IPS-15b (cell line): ENCODE data around the gene PLCG2.

ENCODE experiments used
- H3K27me3 ChIP-seq: one replicate; pipeline ENCODE4 v1.6.1; 2013; ENCODE audit warnings: low read length; ENCODE audit not compliant: control insufficient read depth, insufficient read depth
- H3K36me3 ChIP-seq: one replicate; pipeline ENCODE4 v1.6.1; 2013; ENCODE audit warnings: low read length; ENCODE audit not compliant: control insufficient read depth, insufficient read depth
- H3K4me1 ChIP-seq: one replicate; pipeline ENCODE4 v1.6.1; 2013; ENCODE audit warnings: mild to moderate bottlenecking, low read length; ENCODE audit not compliant: control insufficient read depth, insufficient read depth
- H3K4me3 ChIP-seq: one replicate; pipeline ENCODE4 v1.5.1; 2013; ENCODE audit warnings: low read depth, low read length
- H3K9ac ChIP-seq: one replicate; pipeline ENCODE4 v1.6.1; 2013; ENCODE audit warnings: low read depth, mild to moderate bottlenecking, low read length
- H3K9me3 ChIP-seq: one replicate; pipeline ENCODE4 v1.6.1; 2013; ENCODE audit warnings: mild to moderate bottlenecking, low read length; ENCODE audit not compliant: control insufficient read depth, insufficient read depth

Gene PLCG2

GRCh38 chr16:81861503-81861902, 82.4 kb downstream of the PLCG2 start:
- H3K9me3 ChIP-seq = no peaks in the 10 kb centered on the region
- no peak overlapping the region for H3K4me3 ChIP-seq
- no peaks in the 10 kb centered on the region for H3K36me3 ChIP-seq
- H3K27me3 ChIP-seq = no peaks in the 10 kb centered on the region
- no peak overlapping the region for H3K9ac ChIP-seq
- H3K4me1 ChIP-seq = peaks cover 14% of the 10 kb centered on the region

- no peak overlapping the region for H3K9ac ChIP-seq
- H3K4me3 ChIP-seq = no peak overlapping the region
- no peaks in the 10 kb centered on the region for H3K27me3 ChIP-seq
- H3K36me3 ChIP-seq = no peaks in the 10 kb centered on the region
- H3K9me3 ChIP-seq = no peaks in the 10 kb centered on the region
- peaks cover 14% of the 10 kb centered on the region for H3K4me1 ChIP-seq
Measured at GRCh38 chr16:81861915-81862314, 82.8 kb downstream of the PLCG2 start.

GRCh38 chr16:81863630-81864352, 84.7 kb downstream of the PLCG2 start:
- Histone ChIP-seq H3K9ac (no peak overlapping the region), H3K4me1 (peaks cover 14% of the 10 kb centered on the region), H3K9me3 (no peaks in the 10 kb centered on the region), H3K4me3 (peak overlapping the region; percentile 8), H3K36me3 (no peaks in the 10 kb centered on the region), H3K27me3 (no peaks in the 10 kb centered on the region)

GRCh38 chr16:81864646-81865382, 85.7 kb downstream of the PLCG2 start:
- no peaks in the 10 kb centered on the region for H3K9me3 ChIP-seq
- H3K4me3 ChIP-seq = no peak overlapping the region
- peak overlapping the region; percentile 37 for H3K9ac ChIP-seq
- H3K4me1 ChIP-seq = peaks cover 14% of the 10 kb centered on the region
- H3K27me3 ChIP-seq = no peaks in the 10 kb centered on the region
- no peaks in the 10 kb centered on the region for H3K36me3 ChIP-seq

GRCh38 chr16:81866820-81867440, 87.8 kb downstream of the PLCG2 start:
- Histone ChIP-seq H3K9me3 (no peaks in the 10 kb centered on the region), H3K9ac (no peak overlapping the region), H3K36me3 (no peaks in the 10 kb centered on the region), H3K4me1 (peaks cover 14% of the 10 kb centered on the region), H3K4me3 (no peak overlapping the region), H3K27me3 (no peaks in the 10 kb centered on the region)

- no peaks in the 10 kb centered on the region for H3K27me3 ChIP-seq
- H3K4me1 ChIP-seq = peaks cover 14% of the 10 kb centered on the region
- no peak overlapping the region for H3K9ac ChIP-seq
- no peak overlapping the region for H3K4me3 ChIP-seq
- H3K36me3 ChIP-seq = no peaks in the 10 kb centered on the region
- H3K9me3 ChIP-seq = no peaks in the 10 kb centered on the region
Measured at GRCh38 chr16:81868057-81868748, 89.1 kb downstream of the PLCG2 start.

GRCh38 chr16:81869326-81869725, 90.2 kb downstream of the PLCG2 start:
- no peaks in the 10 kb centered on the region for H3K9me3 ChIP-seq
- H3K36me3 ChIP-seq = no peaks in the 10 kb centered on the region
- H3K9ac ChIP-seq = no peak overlapping the region
- H3K27me3 ChIP-seq = no peaks in the 10 kb centered on the region
- H3K4me1 ChIP-seq = peaks cover 10% of the 10 kb centered on the region
- no peak overlapping the region for H3K4me3 ChIP-seq

GRCh38 chr16:81873206-81873605, 94.1 kb downstream of the PLCG2 start:
- Histone ChIP-seq H3K36me3 (no peaks in the 10 kb centered on the region), H3K27me3 (no peaks in the 10 kb centered on the region), H3K9ac (no peak overlapping the region), H3K9me3 (no peaks in the 10 kb centered on the region), H3K4me1 (peaks cover 10% of the 10 kb centered on the region), H3K4me3 (no peak overlapping the region)

GRCh38 chr16:81873843-81874752, 95.0 kb downstream of the PLCG2 start:
- Histone ChIP-seq H3K9ac (no peak overlapping the region), H3K27me3 (no peaks in the 10 kb centered on the region), H3K4me3 (no peak overlapping the region), H3K36me3 (no peaks in the 10 kb centered on the region), H3K4me1 (peaks cover 14% of the 10 kb centered on the region), H3K9me3 (no peaks in the 10 kb centered on the region)

- H3K9me3 ChIP-seq = no peaks in the 10 kb centered on the region
- no peak overlapping the region for H3K9ac ChIP-seq
- peaks cover 19% of the 10 kb centered on the region for H3K4me1 ChIP-seq
- no peak overlapping the region for H3K4me3 ChIP-seq
- no peaks in the 10 kb centered on the region for H3K27me3 ChIP-seq
- H3K36me3 ChIP-seq = no peaks in the 10 kb centered on the region
Measured at GRCh38 chr16:81875461-81875860, 96.4 kb downstream of the PLCG2 start.
